Body of pancreas (tissue), 4 donors: Measurements from ENCODE around the gene SLC22A5.

Source experiments
- POLR2A ChIP-seq, 3 donors: fragments of 450-650 bp; IDR thresholded peaks; one replicate each; pipeline ENCODE4 v1.6.1; 2016; ENCODE audit warnings: antibody characterized with exemption in 3 of 3, mild to moderate bottlenecking in 2 of 3
- TF ChIP-seq, protein P1 (sequence below), 7 experiments: fragments of 450-650 bp in 4 of 7; fragments of 200-600 bp in 3 of 7; sonication (generic) in 3 of 7; IDR thresholded peaks; one replicate each; pipeline ENCODE4 v1.5.1; 2016 to 2019; ENCODE audit warnings: antibody characterized with exemption in 7 of 7

DNA sequence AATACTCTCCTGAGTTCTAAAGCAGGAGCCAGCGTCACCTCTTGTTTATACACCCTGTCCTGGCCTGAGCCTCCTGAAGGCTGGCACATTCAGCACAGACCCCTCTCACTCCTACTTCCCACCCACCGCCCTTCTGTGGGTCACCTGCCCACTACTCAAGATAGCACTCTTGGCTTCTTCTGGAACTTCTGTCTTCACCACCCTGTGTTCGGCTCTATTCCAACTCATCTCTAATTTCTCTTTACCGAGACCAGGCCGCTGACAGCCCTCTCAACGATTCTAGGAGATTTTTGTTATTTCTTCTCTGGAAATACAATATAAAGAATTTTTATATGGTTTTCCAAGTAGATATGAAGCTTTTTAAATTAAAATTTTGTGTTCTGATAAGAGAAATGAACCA lies 63.6 kb downstream of the SLC22A5 start:
- no peak for TF ChIP-seq POLR2A (IDR thresholded peaks at IDR 0.05)
- TF ChIP-seq, protein P1, sequence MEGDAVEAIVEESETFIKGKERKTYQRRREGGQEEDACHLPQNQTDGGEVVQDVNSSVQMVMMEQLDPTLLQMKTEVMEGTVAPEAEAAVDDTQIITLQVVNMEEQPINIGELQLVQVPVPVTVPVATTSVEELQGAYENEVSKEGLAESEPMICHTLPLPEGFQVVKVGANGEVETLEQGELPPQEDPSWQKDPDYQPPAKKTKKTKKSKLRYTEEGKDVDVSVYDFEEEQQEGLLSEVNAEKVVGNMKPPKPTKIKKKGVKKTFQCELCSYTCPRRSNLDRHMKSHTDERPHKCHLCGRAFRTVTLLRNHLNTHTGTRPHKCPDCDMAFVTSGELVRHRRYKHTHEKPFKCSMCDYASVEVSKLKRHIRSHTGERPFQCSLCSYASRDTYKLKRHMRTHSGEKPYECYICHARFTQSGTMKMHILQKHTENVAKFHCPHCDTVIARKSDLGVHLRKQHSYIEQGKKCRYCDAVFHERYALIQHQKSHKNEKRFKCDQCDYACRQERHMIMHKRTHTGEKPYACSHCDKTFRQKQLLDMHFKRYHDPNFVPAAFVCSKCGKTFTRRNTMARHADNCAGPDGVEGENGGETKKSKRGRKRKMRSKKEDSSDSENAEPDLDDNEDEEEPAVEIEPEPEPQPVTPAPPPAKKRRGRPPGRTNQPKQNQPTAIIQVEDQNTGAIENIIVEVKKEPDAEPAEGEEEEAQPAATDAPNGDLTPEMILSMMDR (IDR thresholded peaks at IDR 0.05) = no peak
